GM18502 (cell line): ENCODE data around the gene ABI2.

Experiments used
- ATAC-seq: cut with Tn5 transposase; IDR thresholded peaks from one replicate; pipeline ENCODE4 v1.9.1; 2021; ENCODE audit warnings: mild to moderate bottlenecking; ENCODE audit not compliant: unreplicated experiment, poor library complexity

ABI2 gene

GRCh38 chr2:203461746-203462145, 133.6 kb downstream of the ABI2 start:
- no peak for ATAC-seq

- no peak for ATAC-seq
Measured at GRCh38 chr2:203462308-203462707, 134.1 kb downstream of the ABI2 start.

GRCh38 chr2:203463266-203463678, 135.1 kb downstream of the ABI2 start:
- ATAC-seq: no peak

- no peak for ATAC-seq
Measured at GRCh38 chr2:203469546-203469945, 141.4 kb downstream of the ABI2 start.

GRCh38 chr2:203470371-203470770, 142.2 kb downstream of the ABI2 start:
- no peak for ATAC-seq

GRCh38 chr2:203471323-203471722, 143.1 kb downstream of the ABI2 start:
- ATAC-seq: no peak

GRCh38 chr2:203476881-203477280, 148.7 kb downstream of the ABI2 start:
- ATAC-seq: no peak

GRCh38 chr2:203480623-203481022, 152.4 kb downstream of the ABI2 start:
- no peak for ATAC-seq

- ATAC-seq: peak; percentile 65
Measured at GRCh38 chr2:203484266-203485112, 156.3 kb downstream of the ABI2 start.

GRCh38 chr2:203489531-203489930, 161.3 kb downstream of the ABI2 start:
- no peak for ATAC-seq

- no peak for ATAC-seq
Measured at GRCh38 chr2:203490391-203490790, 162.2 kb downstream of the ABI2 start.

- ATAC-seq: no peak
Measured at GRCh38 chr2:203492965-203493364, 164.8 kb downstream of the ABI2 start.
